OCI-LY7 (cell line): Measurements from ENCODE around the gene NOCT.

ENCODE experiments used
- CTCF ChIP-seq: fragments of 200-600 bp; sonication (generic); conservative IDR thresholded peaks from 2 replicates; pipeline ENCODE4 v1.5.1; 2014; ENCODE audit warnings: mild to moderate bottlenecking, antibody characterized with exemption, low read length, moderate library complexity, mixed read lengths
- EZH2phosphoT487 ChIP-seq: fragments of 200-600 bp; sonication (generic); IDR thresholded peaks from 2 replicates; pipeline ENCODE4 v1.6.1; 2018; ENCODE audit warnings: low read depth, borderline replicate concordance, mild to moderate bottlenecking, mixed run types, antibody characterized with exemption, low read length, moderate library complexity, mixed read lengths

- no peak for TF ChIP-seq CTCF
- no peak for TF ChIP-seq EZH2phosphoT487
These were observed 5.9 kb upstream of the NOCT start for GRCh38 chr4:139009702-139010101.
